ENCODE measurements around the gene ENPP1.
A peak's percentile ranks its signal among the peaks of the same experiment; 100 is the strongest.

Gene ENPP1

DNA sequence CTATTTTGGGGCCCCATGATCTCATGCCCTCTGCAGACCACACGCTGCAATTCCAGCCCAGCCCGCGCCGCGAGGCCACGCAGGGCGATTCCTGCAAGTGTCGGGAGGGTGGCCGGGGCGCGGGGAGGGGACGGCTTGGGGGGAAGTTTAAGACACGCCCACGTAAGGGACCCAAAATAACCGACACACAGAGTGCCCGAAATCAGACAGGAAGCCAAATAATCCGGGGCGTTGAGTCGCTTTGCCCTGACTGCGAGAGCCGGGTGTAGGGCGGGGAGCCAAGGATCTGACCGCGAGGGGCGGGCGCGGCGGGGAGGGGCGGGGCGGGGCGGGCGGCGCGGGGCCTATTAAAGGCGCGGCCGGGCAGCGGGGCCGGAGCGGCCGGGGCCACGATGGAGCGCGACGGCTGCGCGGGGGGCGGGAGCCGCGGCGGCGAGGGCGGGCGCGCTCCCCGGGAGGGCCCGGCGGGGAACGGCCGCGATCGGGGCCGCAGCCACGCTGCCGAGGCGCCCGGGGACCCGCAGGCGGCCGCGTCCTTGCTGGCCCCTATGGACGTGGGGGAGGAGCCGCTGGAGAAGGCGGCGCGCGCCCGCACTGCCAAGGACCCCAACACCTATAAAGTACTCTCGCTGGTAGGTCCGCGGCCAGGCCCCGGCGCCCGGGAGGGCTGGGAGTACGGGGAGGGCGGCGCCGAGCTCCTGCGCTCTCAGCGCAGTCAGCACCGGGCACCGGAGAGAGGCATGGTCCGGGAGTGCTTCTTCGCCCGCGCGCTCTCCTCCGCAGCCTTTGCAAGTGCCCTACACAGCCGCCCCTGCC, at the start of gene ENPP1:
ENPP1 (plus strand) TSS at position 377 of the 816 bp plus-strand sequence; CDS start at position 393, 16 bp downstream.
- DNase-seq: peak; percentile 77

DNA sequence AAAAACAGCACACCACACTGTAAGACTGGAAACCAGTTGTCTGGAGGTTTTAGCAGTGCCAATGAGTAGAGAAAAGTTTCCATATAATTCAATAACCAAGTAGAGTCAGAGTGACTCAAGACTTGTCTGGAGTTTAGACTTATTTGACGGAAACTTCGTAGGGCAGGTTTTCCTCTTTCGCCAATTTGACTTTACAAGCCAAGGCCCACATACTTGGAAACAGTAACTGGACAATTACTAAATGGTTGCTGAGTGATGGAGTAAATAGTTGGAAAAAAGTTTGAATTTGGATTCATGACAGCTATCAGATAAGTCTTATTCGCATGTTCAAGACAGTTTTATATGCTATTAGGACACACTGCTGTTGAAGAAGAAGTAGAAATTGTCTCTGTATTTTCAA, 48.9 kb upstream of the ENPP1 start:
- no peak for DNase-seq

DNA sequence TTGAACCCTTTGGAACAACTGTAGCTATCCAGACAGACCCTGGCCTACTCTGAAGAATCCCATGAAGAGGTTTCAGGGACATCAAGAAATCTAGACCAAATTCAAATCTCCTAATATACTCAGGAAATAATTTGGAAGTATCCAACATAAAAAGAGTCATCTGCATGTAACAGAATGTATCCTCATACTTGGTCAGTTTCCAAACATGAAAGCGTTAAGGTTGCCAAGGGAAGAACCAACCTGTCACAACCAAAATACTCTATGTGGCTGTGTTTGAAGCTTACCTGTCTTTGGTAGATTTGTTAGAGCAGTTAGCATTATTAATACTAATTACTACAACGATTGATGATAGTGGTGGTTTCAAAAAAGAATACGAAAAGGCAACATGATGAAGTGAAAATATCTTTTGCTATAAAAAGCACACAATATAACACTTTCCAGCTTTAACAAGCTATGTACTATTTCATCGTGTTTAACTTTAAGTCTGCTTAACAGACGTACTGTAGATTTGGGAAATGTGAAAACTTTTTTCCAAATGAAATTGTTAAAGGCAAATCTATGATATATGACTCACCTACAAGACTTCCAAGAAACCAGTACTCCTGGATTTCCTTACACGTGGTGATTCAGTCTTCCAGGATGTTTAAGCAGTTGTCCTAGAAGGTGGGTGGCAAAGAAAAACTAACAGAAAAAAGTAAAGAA, 46.6 kb upstream of the ENPP1 start:
- DNase-seq: no peak

DNA sequence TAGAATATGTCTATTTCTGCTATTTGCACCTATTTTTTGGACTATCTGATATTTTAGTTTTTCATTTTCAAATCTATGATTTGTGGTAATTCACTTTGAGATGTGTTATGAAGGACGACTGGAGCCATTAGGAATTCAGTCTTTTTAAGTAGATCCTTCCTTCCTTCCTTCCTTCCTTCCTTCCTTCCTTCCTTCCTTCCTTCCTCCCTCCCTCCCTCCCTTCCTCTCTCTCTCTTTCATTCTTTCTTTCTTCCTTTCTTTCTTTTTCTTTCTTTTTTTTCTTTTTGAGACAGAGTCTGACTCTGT, 46.1 kb upstream of the ENPP1 start:
- no peak for DNase-seq

DNA sequence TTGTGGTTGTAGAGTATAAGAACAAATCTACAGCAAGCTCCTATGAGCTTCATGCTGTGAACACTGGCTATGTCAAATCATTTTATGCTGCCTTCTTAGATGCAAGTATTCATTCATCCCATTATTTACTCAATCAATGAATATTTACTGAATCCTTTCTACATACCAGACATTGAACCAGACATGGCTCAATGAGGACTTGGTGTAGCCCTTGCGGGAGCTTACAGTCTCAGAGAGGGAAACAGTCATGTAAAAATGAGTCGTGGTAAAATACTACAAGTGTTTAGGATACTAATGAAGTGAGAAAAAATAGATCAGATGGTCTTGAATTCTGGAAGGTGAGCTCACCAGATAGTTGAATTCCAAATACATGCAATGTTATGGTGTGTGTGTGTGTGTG, 44.8 kb upstream of the ENPP1 start:
- DNase-seq: no peak

DNA sequence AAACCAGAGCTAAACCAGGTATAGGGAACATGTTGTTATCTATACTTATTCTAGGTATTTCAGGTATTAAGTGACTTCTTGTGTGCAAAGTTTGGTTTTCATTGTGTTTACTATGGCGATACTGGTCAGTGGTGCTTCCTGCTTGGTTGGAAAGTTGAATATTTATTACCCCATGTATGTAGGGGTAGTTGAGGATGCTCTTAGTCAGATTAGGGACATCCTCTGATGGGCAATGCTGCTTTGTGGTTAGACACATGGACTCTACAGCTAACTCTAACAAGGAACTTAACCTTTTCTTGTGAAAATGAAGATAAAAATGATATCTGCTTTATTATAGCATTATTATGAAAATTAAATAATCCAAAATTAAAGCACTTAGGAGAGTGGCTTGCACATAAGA, 44.1 kb upstream of the ENPP1 start:
- no peak for DNase-seq

DNA sequence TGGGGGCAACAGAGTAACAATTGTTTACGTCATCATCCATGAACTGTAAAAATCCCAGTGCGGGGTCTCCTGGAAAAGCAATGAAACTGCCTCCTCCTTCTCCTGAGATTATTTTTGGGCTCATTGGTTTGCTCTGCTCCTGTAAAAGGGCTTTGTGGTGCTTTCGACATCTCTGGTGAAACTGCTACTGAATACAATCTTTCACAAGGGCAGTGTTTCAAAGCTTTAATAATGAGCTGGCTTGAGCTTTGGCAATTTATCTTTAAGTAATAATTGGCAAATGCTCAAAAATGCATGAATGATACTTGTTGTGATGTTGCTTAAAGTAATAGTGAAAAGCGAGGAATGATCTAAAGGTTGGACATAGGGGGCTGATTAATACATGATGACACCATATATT, 43.5 kb upstream of the ENPP1 start:
- DNase-seq: no peak

DNA sequence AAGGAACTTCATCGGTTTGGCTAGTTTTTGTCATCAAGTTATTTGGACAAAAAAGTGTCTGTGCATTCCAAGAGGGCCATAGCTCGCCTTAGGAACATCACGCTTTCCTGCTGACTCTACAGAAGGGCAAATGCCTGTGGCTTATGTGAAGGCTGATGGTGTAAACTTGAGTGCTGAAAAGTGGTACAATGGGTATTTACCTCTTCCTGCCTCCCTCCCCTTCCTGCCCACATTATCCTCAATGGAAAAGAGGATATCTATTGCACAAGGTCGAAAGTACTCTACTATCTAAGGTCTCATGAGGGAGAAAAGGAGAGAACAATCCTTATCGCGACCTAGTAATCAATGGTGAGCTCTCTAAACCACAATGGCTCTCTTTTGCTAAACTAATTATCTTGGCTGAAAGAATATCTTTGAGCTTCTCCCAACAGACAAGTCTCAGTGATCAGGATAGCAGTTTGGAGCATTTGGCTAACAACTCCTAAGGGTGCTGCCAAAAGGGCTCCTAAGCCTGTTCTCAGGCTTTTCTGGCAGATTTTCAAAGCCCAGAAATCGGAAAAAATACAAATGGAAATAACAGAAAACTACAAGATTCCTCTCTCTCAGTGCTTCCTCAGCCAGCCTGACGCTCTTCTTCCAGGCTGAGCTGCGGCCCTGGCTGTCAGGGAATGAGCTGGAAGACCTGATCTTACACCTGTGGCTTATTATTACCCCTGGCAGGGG, 42.6 kb upstream of the ENPP1 start:
- no peak for DNase-seq

DNA sequence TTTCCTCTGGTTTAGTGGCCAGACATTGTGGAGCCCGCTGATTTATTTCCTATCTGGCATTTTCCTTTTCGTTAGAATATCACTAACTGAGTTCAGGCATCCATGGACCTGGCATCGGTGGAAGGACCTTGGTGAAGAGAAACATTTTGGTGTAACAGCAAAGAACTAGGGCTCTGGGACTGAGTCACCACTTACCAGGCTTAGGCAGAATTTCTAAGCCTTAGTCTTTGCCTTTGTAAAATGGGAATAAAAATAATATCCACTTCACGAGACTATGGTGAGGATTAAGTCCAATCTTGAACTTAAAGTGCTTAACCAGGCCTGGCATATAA, 42.0 kb upstream of the ENPP1 start:
- no peak for DNase-seq

DNA sequence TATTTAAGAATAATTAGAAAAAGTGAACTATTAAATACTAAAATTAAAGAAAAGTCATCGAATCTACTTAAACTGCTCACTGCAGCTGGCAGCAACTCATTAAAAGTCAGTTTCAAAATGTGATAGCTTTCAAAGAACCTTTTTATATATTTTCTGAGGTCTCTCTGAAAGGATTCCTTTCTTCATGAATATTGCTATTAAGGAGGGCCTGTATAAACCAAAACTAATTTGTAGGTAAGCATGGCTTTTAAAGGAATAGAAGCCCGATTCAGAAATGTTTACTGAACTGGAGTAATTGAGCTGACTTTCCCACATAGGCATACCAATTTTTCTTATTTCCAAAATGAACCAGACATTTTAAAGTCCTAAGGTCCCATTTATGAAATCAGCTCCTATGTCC, 41.2 kb upstream of the ENPP1 start:
- DNase-seq: no peak

DNA sequence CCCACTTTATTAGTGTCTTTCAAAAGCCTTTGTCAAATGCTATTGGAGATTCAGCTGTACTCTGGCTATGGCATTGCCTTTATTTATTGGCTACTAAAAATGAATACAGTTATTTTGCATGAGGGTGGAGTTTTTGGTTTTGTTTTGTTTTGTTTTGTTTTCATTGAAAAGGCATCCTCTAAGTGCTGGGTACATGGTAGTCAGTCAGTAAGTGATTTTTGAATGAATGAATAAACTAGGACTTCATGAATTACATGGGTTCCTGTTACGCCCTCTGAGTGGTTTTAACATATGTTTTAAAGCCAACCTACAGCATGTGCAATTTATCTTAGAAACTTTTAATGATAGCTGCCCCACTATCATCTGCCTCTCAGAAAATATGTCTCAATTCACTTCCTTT, 38.9 kb upstream of the ENPP1 start:
- no peak for DNase-seq

DNA sequence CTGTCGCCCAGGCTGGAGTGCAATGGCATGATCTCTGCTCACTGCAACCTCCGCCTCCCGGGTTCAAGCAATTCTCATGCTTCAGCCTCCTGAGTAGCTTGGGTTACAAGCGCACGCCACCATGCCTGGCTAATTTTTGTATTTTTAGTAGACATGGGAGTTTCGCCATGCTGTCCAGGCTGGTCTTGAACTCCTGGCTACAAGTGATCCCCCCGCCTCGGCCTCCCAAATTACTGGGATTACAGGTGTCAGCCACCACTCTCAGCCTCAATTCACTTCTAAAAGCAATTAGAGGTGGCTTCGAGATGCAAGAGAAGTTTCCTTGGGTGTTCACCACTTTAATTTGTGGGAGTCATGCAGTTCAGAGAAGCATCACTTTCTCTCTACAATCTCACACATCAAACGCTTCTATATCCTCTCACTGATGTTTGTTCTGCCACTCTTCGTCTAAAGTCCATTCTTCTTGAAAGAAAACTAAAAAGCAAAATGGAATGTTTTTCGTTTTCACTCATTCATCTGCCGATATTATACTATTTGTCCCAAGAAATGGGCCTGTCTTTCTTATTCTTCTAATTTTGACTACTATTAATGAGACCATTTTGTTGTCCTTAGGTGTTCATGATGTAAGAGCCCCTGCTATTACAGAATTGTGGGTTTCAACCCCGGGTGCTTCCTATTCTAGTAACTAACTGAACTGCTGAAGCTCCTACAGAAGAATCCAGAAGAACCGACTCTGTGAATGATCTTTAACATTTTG, 38.3 kb upstream of the ENPP1 start:
- DNase-seq: no peak

DNA sequence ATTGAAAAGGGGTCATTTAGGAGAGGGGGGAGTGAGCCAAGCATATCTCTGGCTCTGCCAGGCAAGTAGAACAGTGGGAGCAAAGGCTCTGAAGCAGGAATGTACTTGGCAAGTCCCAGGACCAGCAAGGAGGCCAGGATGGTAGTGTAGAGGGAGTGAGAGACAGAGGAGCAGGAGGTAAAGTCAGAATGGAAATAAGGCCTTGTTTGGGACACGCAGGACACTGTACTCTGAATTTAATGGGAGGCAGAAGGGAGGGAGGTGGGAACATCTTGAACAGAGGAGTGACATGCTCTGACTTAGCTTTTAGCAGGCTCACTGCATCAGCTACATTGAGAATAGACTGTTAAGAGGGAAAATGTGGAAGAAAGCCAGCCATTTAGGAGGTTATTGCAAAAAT, 37.0 kb upstream of the ENPP1 start:
- no peak for DNase-seq

DNA sequence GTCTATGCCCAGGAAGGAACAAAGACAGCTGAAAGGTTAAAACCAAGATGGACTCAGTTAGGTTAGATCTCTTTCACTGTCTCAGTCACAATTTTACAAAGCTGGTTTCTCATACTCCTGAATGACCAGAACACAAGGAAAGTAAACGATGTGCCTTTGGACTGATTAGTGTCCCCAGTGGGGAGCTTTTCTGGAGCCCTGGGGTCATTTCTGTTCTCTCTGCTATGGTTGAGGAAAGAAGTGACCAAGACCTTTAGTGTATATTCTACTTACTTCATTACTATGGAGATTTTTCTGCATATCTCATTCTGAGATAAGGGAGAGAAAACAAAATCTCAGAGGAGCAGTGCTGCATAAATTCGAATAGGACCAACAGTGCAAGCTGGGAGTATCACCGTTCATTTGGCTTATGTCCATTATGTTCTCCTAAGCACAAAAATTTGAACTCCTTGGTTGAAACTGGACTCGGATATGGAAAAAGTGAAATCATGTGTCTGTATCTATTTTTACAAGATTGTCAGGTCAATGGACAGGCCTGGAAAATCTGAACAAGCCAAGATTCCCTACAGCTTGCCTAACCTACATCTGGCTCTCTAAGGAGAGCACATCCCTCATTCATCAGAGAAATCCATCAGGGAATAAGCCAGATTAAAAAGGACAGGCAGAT, 34.4 kb upstream of the ENPP1 start:
- DNase-seq: no peak

DNA sequence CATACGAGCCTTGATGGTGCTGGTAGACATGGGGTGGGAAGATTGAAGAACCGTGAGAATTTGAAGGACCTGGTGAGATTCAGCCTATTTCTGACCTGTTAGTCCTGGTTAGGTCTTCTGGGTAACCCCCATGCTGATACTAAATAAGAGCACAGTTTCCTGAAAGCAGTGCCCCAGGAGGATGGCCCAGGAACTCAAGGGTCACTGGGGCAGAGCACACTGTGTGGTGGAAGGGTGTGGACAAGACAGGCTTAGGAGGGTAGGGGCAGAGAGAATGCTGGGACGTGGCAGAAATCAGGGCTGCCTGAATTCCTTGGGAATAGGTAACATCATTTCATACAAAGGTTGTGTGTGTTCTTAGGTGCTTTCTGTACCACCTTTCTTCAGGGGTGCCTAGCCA, 31.9 kb upstream of the ENPP1 start:
- DNase-seq: no peak

DNA sequence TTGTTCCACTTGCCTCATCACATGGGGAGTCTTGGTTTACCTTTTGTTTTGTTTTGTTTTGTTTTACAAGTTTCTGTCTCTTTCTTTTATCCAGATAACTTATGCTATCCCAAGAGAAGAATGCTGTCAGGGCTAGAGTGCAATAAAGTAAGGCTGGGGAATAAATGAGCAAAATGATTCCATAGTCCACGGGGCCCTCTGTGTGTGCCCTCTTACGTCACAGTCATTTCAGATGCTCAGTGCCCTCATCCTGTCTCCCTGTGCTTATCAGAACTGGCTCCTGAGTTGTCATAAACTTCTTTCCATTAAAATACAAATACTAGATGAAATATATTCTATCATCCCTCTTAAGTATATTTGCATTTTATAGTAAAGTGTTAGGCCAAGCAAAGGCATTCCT, 30.8 kb upstream of the ENPP1 start:
- DNase-seq: no peak

DNA sequence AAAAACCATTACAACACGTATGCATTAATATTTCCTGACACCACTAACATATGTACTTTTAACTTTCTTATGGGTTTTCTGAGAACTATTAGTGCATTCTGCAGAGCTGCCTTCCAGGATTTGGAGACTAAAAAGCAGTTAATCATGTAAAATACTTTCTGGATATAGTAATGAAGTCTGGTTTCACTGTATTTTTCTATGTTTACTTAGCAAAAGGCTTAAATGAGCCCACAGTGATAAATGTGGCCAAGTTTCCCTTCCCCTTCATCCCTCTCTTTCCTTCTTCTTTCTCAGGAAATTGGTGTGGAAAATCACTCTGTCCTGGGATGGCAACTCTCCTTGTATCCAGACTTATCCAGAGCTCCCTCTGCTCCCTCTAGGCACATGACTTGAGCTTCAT, 29.7 kb upstream of the ENPP1 start:
- DNase-seq: no peak

DNA sequence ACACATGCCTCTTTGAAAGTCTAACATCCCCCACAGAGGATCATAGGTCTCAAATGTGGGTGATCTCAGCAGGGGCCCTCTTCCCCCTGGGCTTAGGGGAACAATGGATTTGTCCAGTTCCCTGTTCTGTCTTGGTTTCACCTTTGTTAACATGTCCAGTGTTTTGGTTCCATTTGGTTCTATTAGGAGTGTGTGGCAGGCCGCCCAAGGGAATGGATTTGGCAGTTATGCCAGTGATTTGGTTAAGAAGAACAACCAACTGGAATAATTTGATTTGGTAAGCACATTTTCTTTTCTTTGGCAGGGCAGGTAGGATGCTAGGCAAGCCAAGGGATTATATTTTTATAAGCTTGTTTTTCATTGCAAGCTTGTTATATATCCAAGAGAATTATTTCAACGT, 28.5 kb upstream of the ENPP1 start:
- no peak for DNase-seq

DNA sequence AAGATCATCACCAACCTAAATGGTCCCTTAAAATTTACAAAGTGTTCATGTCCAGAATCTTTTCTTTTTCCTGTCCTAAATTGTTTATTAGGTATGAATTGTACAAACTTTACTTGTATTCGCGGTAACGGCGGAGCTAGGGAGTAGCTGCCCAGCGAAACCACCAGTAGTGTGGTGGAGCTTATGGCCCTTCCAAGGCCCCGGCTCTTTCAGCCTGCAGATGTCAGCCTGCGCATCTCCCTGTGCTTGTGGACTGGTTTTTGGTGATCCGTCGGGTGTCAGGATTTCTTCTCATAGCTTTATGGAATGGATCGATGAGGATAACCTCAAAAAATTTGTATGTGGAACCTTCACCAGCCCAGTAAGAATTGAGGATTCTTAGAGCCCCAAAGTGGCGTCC, 27.2 kb upstream of the ENPP1 start:
- DNase-seq: no peak

DNA sequence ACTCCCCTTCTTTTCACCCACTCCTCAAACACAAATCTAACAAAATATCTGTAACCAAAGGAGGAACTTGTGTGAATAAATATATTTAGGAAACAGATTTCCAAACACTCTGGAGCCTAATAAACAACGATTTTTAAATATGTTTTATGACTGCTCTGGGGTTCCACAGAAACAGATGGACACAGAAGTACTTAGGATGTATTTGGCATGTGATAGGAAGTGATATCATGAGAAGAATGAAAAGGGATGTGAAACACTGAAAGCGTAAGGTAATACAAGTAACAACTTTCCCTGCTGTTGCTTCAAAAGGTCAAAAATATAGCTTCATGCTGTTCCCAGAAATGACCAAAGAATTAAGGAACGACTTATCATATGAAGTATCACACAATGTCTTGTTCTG, 26.1 kb upstream of the ENPP1 start:
- no peak for DNase-seq

DNA sequence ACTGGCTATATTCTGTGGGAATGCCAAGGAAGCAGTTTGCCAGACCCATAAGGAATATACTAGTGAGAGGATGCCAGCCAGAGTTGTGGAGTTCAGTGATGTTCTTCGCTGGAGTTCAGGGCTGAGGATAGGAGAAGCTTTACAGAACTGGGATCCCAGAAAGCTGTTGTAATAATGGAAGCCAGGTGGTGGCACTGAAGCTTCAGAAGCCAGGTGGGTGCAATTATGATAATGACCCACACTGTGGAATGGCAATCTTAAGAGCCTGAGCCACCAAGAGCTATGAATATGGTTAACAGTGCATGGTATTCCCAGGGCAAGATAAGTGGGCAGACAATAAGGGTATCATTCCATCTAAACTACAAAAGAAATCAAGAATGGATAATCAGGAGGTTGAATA, 25.1 kb upstream of the ENPP1 start:
- no peak for DNase-seq

DNA sequence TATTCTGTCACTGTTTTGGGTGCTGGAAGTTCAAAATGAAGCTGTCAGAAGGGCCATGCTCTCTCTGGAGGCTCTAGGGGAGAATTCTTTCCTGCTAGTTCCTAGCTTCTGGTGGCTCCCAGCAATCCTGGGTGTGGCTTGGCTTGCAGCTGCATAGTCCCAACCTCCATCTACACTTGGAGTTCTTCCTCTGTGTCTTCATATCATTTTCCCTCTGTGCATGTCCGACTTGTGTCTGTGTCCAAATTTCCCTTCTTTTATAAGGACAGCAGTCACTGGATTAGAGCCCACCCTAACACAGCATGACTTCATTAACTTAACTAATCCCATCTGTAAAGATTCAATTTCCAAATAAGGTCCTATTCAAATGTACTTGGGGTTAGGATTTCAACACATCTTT, 23.3 kb upstream of the ENPP1 start:
- DNase-seq: no peak

DNA sequence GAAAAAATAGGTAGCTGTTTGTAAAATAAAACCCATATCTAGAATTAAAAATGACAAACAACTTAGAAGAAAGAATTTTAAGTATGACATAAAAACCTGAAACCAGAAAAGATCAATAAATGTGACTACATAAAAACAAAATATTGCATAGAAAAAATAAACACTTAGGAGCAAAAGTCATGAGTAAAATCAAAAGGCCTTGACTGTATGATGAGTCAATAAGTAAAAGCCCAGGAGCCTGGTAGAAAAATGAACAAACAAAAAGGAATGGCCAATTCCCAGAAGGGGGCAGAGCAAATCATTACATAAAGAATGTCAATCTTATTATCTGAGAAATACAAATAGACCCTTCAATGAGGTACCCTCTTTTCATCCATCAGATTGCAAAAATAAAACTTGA, 20.7 kb upstream of the ENPP1 start:
- DNase-seq: no peak

Data from 8988T (cell line).